Right renal cortex interstitium (tissue), 3 donors: Measurements from ENCODE around the gene PIP5K1B. TPM values are rescaled to one million over a fixed set of nuclear protein-coding genes. Genes with fewer than 3 reads are reported as not detected.

ENCODE experiments used
- DNase-seq, 3 donors: peaks; one replicate each; pipeline ENCODE4 v3.0.0-alpha.2; 2013; ENCODE audit warnings: low read depth in 3 of 3, low spot score in 2 of 3
- polyA plus RNA-seq, 3 donors: library from polyadenylated mRNA; unstranded; fragments of 120-200 nt; gene quantifications; one replicate each; pipeline ENCODE4 v1.2.1, GENCODE V29; 2013; ENCODE audit not compliant: insufficient read length in 3 of 3

Gene PIP5K1B
- polyA plus RNA-seq, 3 donors: 7.7 to 8.5 (median 8.3) TPM

- no peak for DNase-seq
These were observed 190.9 kb downstream of the PIP5K1B start for GRCh38 chr9:68895741-68896478.

- no peak for DNase-seq
These were observed 191.4 kb downstream of the PIP5K1B start for GRCh38 chr9:68896486-68896885.

DNA sequence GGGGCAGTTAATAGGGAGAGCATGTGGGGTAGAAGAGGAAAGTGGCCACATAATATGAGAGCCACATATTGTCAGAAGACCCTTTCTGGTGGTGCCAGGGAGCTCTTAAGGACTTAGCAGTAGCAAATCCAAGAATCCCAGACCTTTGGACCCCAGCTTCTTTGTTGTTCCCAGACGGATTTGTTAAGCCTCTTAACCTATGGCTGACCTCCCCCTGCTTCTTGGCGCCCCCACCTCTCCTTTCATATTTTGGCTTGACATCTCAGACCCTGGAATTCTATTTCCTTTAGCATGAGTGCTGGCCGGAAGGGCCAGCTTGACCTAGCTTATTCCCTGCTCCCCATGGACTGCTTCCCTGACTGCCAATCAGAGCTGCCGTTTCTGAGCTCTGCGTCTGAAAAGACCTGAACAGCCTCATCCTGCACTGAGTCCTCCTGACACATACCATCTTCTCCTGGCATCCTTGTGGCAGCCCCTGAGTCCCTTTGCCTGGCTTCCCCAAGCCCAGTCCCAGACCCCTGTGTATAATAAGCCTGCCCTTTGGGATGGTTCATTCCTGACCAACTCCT, 192.6 kb downstream of the PIP5K1B start:
- DNase-seq: no peak

- no peak for DNase-seq
These were observed 193.9 kb downstream of the PIP5K1B start for GRCh38 chr9:68898781-68899439.

- no peak for DNase-seq
These were observed 199.4 kb downstream of the PIP5K1B start for GRCh38 chr9:68904454-68904853.

DNA sequence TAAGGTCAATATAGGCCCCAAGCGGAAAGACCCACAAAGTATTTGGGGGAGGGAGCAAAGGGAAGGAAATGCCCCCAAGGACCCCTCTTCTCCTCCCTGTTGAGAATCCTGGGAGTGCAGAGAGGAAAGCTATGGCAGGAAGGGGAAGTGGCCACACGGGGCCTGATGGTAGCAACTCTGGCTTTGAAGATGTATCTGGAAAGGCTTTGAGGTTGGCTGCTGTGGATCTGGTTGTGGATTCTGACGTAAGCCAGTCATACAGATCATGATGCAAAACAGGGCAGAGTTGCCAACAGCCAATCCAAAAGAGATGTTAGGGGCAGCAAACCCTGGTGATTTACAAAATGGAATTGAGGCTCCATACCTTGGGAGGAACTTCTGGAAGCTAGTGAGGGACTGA, 200.1 kb downstream of the PIP5K1B start:
- no peak for DNase-seq

DNA sequence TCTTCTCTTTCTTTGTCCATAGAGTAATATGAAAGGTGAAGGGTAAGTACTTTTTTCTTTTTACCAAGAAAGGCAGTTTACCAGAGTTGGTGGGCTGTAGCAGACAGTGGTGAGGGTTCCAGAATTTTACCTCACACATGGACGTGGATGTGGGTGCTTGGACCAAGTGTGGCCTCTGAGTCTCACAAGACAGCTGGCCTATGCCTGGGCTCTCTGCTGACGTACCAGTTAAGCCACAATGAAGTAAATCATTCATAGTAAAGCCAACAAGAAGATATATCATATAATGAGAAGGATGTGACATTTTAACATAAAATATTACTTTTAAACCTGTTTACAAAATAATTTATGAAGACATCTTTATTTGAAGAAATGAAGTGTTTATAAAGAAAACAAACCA, 202.9 kb downstream of the PIP5K1B start:
- no peak for DNase-seq

DNA sequence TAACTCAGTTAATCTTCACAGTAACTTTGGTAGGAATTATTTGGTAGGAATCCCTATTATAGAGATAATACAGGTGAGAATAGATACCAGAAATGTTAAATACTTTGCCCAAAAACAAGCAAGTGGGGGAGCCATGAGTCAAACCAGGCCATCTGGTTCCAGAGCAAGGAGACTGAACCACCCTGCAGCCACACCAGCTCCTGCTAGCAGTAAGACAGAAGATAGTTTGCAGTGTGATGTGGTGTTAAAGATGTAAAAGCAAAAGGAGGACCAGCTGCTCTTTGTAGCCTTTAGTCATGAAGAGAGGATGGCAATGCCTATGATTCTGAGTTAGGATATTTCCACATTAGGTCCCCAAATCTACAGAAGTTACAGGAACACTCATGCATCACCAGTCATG, 207.5 kb downstream of the PIP5K1B start:
- DNase-seq: no peak

- no peak for DNase-seq
These were observed 208.0 kb downstream of the PIP5K1B start for GRCh38 chr9:68913054-68913453.

DNA sequence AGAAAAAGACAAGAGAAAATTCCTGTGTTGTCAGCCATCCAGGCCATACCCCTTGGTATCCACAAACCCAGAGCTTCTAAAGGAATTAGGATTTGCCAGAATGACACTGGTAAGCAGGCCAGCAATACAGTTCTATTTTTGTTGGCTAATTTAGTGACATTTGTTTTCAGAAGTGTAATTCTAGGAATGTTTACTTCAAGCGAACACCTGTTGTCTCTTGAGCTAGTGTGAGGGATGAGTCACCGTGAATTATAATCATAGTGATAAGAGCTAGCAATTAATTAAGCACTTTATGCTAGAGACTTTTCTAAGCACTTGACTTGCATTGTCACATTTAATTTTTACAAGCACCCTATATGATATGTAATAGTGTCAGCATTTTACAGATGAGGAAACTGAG, 209.7 kb downstream of the PIP5K1B start:
- no peak for DNase-seq

- no peak for DNase-seq
These were observed 214.6 kb downstream of the PIP5K1B start for GRCh38 chr9:68919661-68920060.

DNA sequence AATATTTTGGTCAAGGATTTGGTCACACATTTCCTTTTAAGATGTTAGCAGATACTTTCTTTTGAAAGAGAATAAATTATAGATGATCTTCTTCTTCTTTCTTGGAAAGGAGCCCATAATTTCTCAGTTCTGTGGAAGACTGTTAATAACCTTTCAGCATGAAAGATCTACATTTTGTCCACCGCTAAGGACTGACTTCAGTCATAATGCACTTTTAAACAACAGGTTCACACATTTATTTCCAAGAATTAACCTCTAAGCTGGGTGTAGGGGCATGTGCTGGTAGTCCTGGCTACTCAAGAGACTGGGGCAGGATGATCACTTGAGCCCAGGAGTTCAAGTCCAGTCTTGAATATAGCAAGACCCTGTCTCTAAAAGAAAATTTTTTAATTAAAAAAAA, 215.9 kb downstream of the PIP5K1B start:
- no peak for DNase-seq

DNA sequence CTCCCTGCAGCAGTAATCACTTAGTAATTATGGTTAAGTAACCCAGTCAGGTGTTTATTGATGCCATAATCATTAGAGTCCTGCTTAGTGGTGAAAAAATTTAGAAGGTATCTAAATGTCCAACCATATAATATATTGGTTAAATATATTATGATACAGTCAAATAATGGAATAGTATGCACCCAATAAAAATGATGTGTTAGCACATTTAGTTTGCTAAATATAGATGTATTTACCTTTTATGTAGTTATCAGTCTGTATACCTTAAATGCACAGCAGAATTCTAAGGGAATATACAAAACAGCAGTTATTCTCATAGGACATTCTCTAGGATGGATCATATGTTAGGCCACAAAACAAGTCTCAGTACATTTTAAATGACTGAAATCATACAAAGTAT, 218.4 kb downstream of the PIP5K1B start:
- no peak for DNase-seq

DNA sequence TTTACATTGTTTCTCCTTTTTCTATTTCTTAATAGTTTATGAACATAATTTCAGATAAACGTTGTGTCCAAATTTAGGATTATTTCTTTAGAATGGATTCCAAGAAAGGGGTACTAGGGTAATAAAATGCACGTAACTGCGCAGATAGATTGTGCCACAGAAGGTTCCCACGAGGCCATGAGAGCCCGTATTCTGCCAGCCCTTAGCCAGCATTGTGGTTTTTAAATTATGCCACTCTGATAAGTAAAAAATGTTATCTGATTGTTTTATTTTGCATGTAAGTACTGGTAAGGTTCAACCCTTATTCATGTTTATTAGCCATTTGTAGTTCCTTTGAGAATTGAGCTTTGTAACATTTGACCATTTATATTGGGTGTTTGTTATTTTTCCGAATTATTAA, 220.1 kb downstream of the PIP5K1B start:
- DNase-seq: no peak

DNA sequence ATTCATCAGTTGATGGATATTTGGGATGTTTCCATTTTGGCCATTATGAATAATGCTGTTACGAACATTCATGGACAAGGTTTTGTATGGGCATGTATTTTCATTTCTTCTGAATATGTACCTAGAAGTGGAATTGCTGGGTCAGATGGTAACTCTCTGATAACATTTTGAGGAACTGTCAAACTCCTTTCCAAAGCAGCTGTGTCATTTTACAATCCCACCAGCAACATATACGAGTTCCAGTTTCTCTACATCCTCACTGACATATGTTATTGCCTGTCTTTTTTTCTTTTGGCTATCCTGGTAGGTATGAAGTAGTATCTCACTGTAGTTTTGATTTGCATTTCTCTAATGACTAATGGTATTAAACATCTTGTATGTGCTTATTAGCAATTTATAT, 222.1 kb downstream of the PIP5K1B start:
- no peak for DNase-seq

GRCh38 chr9:68931821-68932220, 226.8 kb downstream of the PIP5K1B start:
- DNase-seq: no peak

DNA sequence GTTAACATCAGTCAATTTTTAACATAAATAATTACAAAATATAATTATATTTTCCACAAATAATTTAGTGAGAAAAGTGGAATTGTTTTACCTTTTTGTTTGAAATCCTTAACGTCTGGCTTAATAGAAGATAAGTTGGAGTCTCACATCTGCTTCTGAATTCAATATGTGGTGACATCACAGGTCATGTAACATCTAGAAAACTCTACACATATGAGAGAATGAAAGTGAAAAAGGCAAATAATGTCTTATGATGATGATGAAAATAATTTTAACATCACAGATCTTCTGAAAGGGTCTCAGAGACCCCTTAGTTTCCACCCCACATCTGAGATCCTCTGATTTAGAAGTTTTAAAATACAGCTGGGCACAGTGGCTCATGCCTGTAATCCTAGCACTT, 227.4 kb downstream of the PIP5K1B start:
- no peak for DNase-seq

DNA sequence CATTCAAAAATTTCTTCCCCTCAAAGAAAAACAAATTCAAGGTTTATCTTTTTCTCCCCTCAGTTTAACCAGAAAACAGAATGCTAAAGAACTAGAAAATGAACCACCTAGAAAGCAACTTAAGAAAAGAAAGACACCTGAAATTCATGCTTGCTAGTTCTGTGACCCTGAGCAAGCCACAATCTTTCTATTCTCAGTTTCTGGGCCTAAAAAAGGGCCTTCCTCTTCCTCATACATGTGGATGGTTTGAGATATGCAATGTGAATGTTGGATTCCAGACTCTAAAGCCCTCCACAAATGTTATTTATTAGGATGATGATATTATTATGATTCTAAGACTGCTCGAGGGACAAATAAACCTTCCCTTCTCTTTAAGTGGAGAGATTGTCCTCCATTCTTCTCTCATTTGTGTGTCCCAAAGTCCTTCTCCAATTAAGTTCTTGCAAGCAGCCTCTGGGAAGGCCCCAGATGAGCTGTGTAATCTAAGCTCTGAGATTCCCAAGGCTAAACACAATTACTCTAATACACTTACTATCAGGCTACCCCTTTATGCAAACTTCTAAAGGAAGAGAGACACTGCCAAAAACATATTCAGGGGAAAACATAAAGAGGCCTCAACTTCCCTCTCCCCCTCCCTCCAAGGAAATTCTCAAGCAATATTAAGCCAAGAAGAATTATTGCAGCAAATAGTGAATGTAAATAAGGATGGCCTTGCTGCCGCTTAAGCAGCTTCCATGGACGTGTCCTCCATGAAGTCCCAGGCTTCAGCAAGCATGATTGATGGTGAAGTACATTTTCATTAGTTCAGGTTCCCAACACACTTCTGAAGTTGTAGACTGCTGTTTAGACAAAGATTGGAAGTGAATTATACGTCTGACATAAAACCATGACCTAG, 228.6 kb downstream of the PIP5K1B start:
- DNase-seq: peak in 2 of 3 donors; percentile 20 to 44

- DNase-seq: no peak
These were observed 229.2 kb downstream of the PIP5K1B start for GRCh38 chr9:68934329-68934644.

DNA sequence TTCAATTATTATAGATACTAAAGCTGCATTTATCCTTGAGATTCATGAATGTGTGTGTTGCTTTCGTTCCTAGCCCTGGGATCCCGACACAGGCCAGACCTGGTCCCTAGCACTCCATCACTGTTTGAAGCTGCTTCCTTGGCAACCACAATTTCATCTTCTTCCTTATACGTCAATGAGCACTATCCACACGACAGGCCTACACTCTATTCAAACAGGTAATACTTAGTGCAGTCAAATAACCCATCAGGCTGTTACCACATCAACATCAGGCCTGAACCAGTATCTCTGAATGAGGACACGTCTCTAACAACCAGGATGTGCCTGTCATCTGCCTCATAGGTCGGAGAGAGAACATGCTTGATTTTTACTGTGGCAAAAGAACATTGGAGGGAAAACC, 235.5 kb downstream of the PIP5K1B start:
- no peak for DNase-seq

DNA sequence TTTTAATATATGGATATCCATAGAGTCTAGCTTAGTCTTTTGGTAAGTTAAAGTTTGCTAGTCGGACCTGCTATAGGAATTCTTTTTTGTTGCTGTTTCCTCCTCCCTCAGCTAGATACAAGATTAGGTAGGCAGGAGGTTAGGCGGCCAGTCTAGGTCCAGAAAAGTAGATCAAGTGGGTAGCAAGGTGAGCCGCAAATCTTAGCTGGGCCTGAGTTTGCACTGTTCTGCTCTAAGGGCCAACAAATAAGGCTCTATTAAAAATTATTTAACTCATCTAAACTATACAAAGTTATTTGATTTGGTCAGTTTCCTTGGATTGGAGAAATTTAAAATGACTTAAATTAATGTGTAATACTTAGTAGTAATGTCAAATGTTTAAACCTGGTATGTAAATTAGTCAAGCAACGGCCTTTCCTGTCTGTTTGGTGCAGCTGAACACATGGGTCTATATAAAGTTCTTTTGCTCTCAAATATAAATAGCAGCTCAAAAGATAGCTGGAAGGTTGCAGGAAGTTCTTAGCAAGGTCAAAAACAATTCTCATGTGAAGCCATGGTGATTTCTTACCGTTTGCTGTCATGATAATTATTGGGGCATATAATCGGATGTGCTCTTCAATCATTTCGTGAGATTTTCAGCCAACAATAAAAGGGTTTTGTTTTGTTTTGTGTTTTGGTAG, 236.9 kb downstream of the PIP5K1B start:
- no peak for DNase-seq
